Kidney (tissue), 14 donors: Measurements from ENCODE around the gene NT5C2. TPM values are rescaled to one million over a fixed set of nuclear protein-coding genes. Genes with fewer than 3 reads are reported as not detected.

Experiments used
- DNase-seq, 5 donors: peaks; one replicate each; pipeline ENCODE4 v3.0.0-alpha.2; 2013 to 2020
- FAIRE-seq: peaks from 2 replicates; lab custom pipeline; 2012; peaks lifted over from hg19 to GRCh38; lab: Jason Lieb, UNC
- H3K27ac ChIP-seq, 2 donors: one replicate each; pipeline ENCODE4 v1.7.0; 2013; ENCODE audit warnings: low read depth in 2 of 2, low read length in 2 of 2, inconsistent platforms in 1 of 2
- H3K27me3 ChIP-seq: one replicate; pipeline ENCODE4 v1.7.1; 2013; ENCODE audit warnings: low read length, inconsistent platforms; ENCODE audit not compliant: control insufficient read depth, insufficient read depth
- H3K36me3 ChIP-seq, 3 donors: one replicate each; pipeline versions ENCODE4 v1.7.0 to v1.7.1; 2013; ENCODE audit warnings: low read length in 3 of 3, control low read depth in 1 of 3, inconsistent platforms in 1 of 3; ENCODE audit not compliant: insufficient read depth in 3 of 3, control insufficient read depth in 2 of 3
- H3K4me1 ChIP-seq, 3 donors: one replicate each; pipeline versions ENCODE4 v1.7.0 to v1.7.1; 2013; ENCODE audit warnings: low read length in 3 of 3, inconsistent platforms in 1 of 3, low read depth in 1 of 3; ENCODE audit not compliant: control insufficient read depth in 2 of 3, insufficient read depth in 2 of 3
- H3K4me3 ChIP-seq, 3 donors: one replicate each; pipeline versions ENCODE4 v1.7.0 to v1.8.1; 2013; ENCODE audit warnings: low read length in 3 of 3, control low read depth in 1 of 3, inconsistent platforms in 1 of 3
- H3K9ac ChIP-seq, 3 donors: one replicate each; pipeline versions ENCODE4 v1.7.0 to v1.7.1; 2013; ENCODE audit warnings: low read length in 3 of 3, control low read depth in 1 of 3, inconsistent platforms in 1 of 3
- H3K9me3 ChIP-seq, 3 donors: one replicate each; pipeline versions ENCODE4 v1.7.0 to v1.7.1; 2013; ENCODE audit warnings: low read length in 3 of 3, control low read depth in 1 of 3, inconsistent platforms in 1 of 3; ENCODE audit not compliant: control insufficient read depth in 2 of 3, insufficient read depth in 1 of 3
- CTCF ChIP-seq: IDR thresholded peaks from 3 replicates; pipeline ENCODE4 v1.5.1; 2012; ENCODE audit warnings: mild to moderate bottlenecking, moderate library complexity, borderline replicate concordance; ENCODE audit not compliant: insufficient read depth; ENCODE audit errors: extremely low read depth
- intact Hi-C: fragments of 100-400 bp; cut with DNase I; formaldehyde crosslinking; loops from one replicate; pipeline ENCODE4 v1.11.1; 2022
- polyA plus RNA-seq: library from polyadenylated mRNA; stranded (reverse); fragments of 350-450 nt; fragmentation: Illumina TruSeq; extraction: RNeasy Lipid Tissue Mini Kit (QIAGEN cat#74804); gene quantifications from one replicate; pipeline ENCODE4 v1.2.3, GENCODE V29; 2014; ENCODE audit warnings: low read depth, low replicate concordance; ENCODE audit not compliant: insufficient read depth
- total RNA-seq: library from RNA; stranded (reverse); fragmentation: NEBNext Ultra II Directional; extraction: Animal tissue kit (Norgen Biotek cat#: 25700); gene quantifications from one replicate; pipeline ENCODE4 v1.2.1, GENCODE V29; 2021
- donor health status: control.
- donor health status: control.
- donor health status: control.
- donor health status: control.
- donor health status: control.
- donor health status: DM: yes; HTN: yes; CAD: no.
- donor health status: Normal renal cell carcinoma (clear cell type).

NT5C2 gene
- total and polyA plus RNA-seq, 2 donors from 2014 or later, result 30.9 to 91.7 TPM

GRCh38 chr10:103203466-103203865 lies 10.4 kb upstream of the NT5C2 start:
- no peaks in the 10 kb centered on the region for H3K27me3 ChIP-seq
- no peaks in the 10 kb centered on the region for H3K4me1 ChIP-seq
- no peak overlapping the region for H3K4me3 ChIP-seq
- no peak overlapping the region for H3K27ac ChIP-seq
- H3K9me3 ChIP-seq, result no peaks in the 10 kb centered on the region
- H3K36me3 ChIP-seq, result no peaks in the 10 kb centered on the region
- DNase-seq, result no peak
- no peak for TF ChIP-seq CTCF
- no peak for FAIRE-seq
- intact Hi-C loops, result no loop called here
- no peak overlapping the region for H3K9ac ChIP-seq

- H3K27ac ChIP-seq, result no peak overlapping the region
- intact Hi-C loops, result no loop called here
- FAIRE-seq, result no peak
Observed at GRCh38 chr10:103202319-103202718, 9.2 kb upstream of the NT5C2 start.

GRCh38 chr10:103199488-103199887 lies 6.4 kb upstream of the NT5C2 start:
- FAIRE-seq (no peak), DNase-seq (no peak)
- Histone ChIP-seq H3K9ac (no peak overlapping the region), H3K4me3 (no peak overlapping the region), H3K4me1 (no peaks in the 10 kb centered on the region), H3K27me3 (no peaks in the 10 kb centered on the region), H3K27ac (no peak overlapping the region), H3K36me3 (no peaks in the 10 kb centered on the region), H3K9me3 (no peaks in the 10 kb centered on the region)
- TF ChIP-seq CTCF, result no peak
- intact Hi-C loops, result no loop called here

More at GRCh38 chr10:103202319-103202718, 9.2 kb upstream of the NT5C2 start:
- Histone ChIP-seq H3K36me3 (no peaks in the 10 kb centered on the region), H3K4me3 (no peak overlapping the region), H3K4me1 (no peaks in the 10 kb centered on the region), H3K9me3 (no peaks in the 10 kb centered on the region), H3K9ac (no peak overlapping the region), H3K27me3 (no peaks in the 10 kb centered on the region)
- DNase-seq, result no peak
- TF ChIP-seq CTCF, result no peak

GRCh38 chr10:103198648-103199047 lies 5.6 kb upstream of the NT5C2 start:
- FAIRE-seq (no peak), DNase-seq (no peak)
- Histone ChIP-seq H3K9ac (no peak overlapping the region), H3K27me3 (no peaks in the 10 kb centered on the region), H3K4me1 (peaks cover 0 to 1% (median 0%) of the 10 kb centered on the region in 3 donors), H3K36me3 (no peaks in the 10 kb centered on the region), H3K9me3 (no peaks in the 10 kb centered on the region), H3K27ac (no peak overlapping the region), H3K4me3 (no peak overlapping the region)
- TF ChIP-seq CTCF, result no peak
- intact Hi-C loops, result no loop called here
